ENCODE results near the gene DMAC2. TPM values are rescaled to one million over a fixed set of nuclear protein-coding genes. Genes with fewer than 3 reads are reported as not detected.
"Not testable (repeated sequence)": the region's sequence is repeated elsewhere in the genome, so short reads cannot be mapped to it uniquely, and the experiment has no call there.

The DMAC2 gene
- total and polyA plus RNA-seq, 4 donors = 25.5 to 51.7 (median 48.8) TPM

- Histone ChIP-seq H3K4me1 (ENCODE audit: control insufficient read depth in 5 of 5, insufficient read depth in 5 of 5, low read length in 5 of 5) (peaks cover 0 to 8% (median 0%) of the 10 kb centered on the region in 5 donors), H3K4me3 (no peak overlapping the region), H3K27ac (ENCODE audit: low read depth in 1 of 2, low read length in 1 of 2) (no peak overlapping the region), H3K9me3 (ENCODE audit: control insufficient read depth in 4 of 4, insufficient read depth in 3 of 4, low read length in 3 of 4) (peaks cover 0 to 5% (median 0%) of the 10 kb centered on the region in 4 donors), H3K9ac (ENCODE audit: insufficient read depth in 1 of 2, low read length in 2 of 2) (no peak overlapping the region), H3K36me3 (ENCODE audit: control insufficient read depth in 4 of 4, insufficient read depth in 4 of 4, low read length in 4 of 4) (peaks cover 0 to 29% (median 22%) of the 10 kb centered on the region in 4 donors), H3K27me3 (ENCODE audit: control insufficient read depth in 3 of 3, insufficient read depth in 3 of 3, low read length in 2 of 3) (no peaks in the 10 kb centered on the region)
- DNase-seq (no peak), ATAC-seq (ENCODE audit: insufficient read depth, low FRiP score) (no peak)
- TF ChIP-seq, protein P1, sequence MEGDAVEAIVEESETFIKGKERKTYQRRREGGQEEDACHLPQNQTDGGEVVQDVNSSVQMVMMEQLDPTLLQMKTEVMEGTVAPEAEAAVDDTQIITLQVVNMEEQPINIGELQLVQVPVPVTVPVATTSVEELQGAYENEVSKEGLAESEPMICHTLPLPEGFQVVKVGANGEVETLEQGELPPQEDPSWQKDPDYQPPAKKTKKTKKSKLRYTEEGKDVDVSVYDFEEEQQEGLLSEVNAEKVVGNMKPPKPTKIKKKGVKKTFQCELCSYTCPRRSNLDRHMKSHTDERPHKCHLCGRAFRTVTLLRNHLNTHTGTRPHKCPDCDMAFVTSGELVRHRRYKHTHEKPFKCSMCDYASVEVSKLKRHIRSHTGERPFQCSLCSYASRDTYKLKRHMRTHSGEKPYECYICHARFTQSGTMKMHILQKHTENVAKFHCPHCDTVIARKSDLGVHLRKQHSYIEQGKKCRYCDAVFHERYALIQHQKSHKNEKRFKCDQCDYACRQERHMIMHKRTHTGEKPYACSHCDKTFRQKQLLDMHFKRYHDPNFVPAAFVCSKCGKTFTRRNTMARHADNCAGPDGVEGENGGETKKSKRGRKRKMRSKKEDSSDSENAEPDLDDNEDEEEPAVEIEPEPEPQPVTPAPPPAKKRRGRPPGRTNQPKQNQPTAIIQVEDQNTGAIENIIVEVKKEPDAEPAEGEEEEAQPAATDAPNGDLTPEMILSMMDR (IDR thresholded peaks at IDR 0.05; ENCODE audit: control extremely low read depth, extremely low read depth) = no peak
These were observed 3.1 kb downstream of the DMAC2 start for GRCh38 chr19:41436674-41436951.

GRCh38 chr19:41435936-41436673 lies 3.6 kb downstream of the DMAC2 start:
- TF ChIP-seq, protein P1 (IDR thresholded peaks at IDR 0.05; ENCODE audit: control extremely low read depth, extremely low read depth) = no peak
- peaks cover 0 to 3% (median 0%) of the 10 kb centered on the region in 4 donors for H3K9me3 ChIP-seq (ENCODE audit: control insufficient read depth in 4 of 4, insufficient read depth in 3 of 4, low read length in 3 of 4)
- peaks cover 0 to 30% (median 22%) of the 10 kb centered on the region in 4 donors for H3K36me3 ChIP-seq (ENCODE audit: control insufficient read depth in 4 of 4, insufficient read depth in 4 of 4, low read length in 4 of 4)
- no peak overlapping the region for H3K4me3 ChIP-seq
- no peak for ATAC-seq (ENCODE audit: insufficient read depth, low FRiP score)
- WGBS, 2 donors = 95 to 97% methylated on average over 19 of the region's 19 CpGs
- H3K4me1 ChIP-seq (ENCODE audit: control insufficient read depth in 5 of 5, insufficient read depth in 5 of 5, low read length in 5 of 5) = peaks cover 0 to 8% (median 0%) of the 10 kb centered on the region in 5 donors
- no peak for DNase-seq
- H3K9ac ChIP-seq (ENCODE audit: insufficient read depth in 1 of 2, low read length in 2 of 2) = no peak overlapping the region
- no peaks in the 10 kb centered on the region for H3K27me3 ChIP-seq (ENCODE audit: control insufficient read depth in 3 of 3, insufficient read depth in 3 of 3, low read length in 2 of 3)
- H3K27ac ChIP-seq (ENCODE audit: low read depth in 1 of 2, low read length in 1 of 2) = no peak overlapping the region

DNA sequence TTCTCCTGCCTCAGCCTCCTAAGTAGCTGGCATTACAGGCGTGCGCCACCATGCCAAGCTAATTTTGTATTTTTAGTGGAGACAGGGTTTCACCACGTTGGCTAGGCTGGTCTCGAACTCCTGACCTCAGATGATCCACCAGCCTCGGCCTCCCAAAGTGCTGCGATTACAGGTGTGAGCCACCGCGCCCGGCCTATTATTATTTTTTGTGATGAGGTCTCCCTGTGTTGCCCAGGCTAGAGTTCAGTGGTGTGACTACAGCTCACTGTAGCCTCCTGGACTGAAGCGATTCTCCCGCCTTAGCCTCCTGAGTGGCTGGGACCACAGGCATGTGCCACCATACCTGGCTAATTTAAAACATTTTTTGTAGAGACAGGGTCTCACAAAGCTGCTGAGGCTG lies 4.3 kb downstream of the DMAC2 start:
- not testable (repeated sequence) for H3K9me3 ChIP-seq (ENCODE audit: control insufficient read depth in 4 of 4, insufficient read depth in 3 of 4, low read length in 3 of 4); DNase-seq; H3K4me3 ChIP-seq; H3K9ac ChIP-seq (ENCODE audit: insufficient read depth in 1 of 2, low read length in 2 of 2); ATAC-seq (ENCODE audit: insufficient read depth, low FRiP score); H3K27ac ChIP-seq (ENCODE audit: low read depth in 1 of 2, low read length in 1 of 2); H3K4me1 ChIP-seq (ENCODE audit: control insufficient read depth in 5 of 5, insufficient read depth in 5 of 5, low read length in 5 of 5); H3K27me3 ChIP-seq (ENCODE audit: control insufficient read depth in 3 of 3, insufficient read depth in 3 of 3, low read length in 2 of 3)
- peaks cover 0 to 30% (median 22%) of the 10 kb centered on the region in 4 donors for H3K36me3 ChIP-seq (ENCODE audit: control insufficient read depth in 4 of 4, insufficient read depth in 4 of 4, low read length in 4 of 4)
- WGBS, 2 donors = 97 to 98% methylated on average over 11 of the region's 11 CpGs

- Histone ChIP-seq H3K4me1 (ENCODE audit: control insufficient read depth in 5 of 5, insufficient read depth in 5 of 5, low read length in 5 of 5) (peaks cover 0 to 8% (median 0%) of the 10 kb centered on the region in 5 donors), H3K4me3 (no peak overlapping the region), H3K9ac (ENCODE audit: insufficient read depth in 1 of 2, low read length in 2 of 2) (no peak overlapping the region), H3K9me3 (ENCODE audit: control insufficient read depth in 4 of 4, insufficient read depth in 3 of 4, low read length in 3 of 4) (peaks cover 0 to 3% (median 0%) of the 10 kb centered on the region in 4 donors), H3K27me3 (ENCODE audit: control insufficient read depth in 3 of 3, insufficient read depth in 3 of 3, low read length in 2 of 3) (no peaks in the 10 kb centered on the region), H3K27ac (ENCODE audit: low read depth in 1 of 2, low read length in 1 of 2) (no peak overlapping the region), H3K36me3 (ENCODE audit: control insufficient read depth in 4 of 4, insufficient read depth in 4 of 4, low read length in 4 of 4) (peaks cover 0 to 30% (median 22%) of the 10 kb centered on the region in 4 donors)
- TF ChIP-seq, protein P1 (IDR thresholded peaks at IDR 0.05; ENCODE audit: control extremely low read depth, extremely low read depth) = no peak
- 58 to 77% methylated on average over 5 of the region's 5 CpGs for whole genome bisulfite sequencing, 2 donors
- DNase-seq (no peak), ATAC-seq (ENCODE audit: insufficient read depth, low FRiP score) (no peak)
These were observed 5.3 kb downstream of the DMAC2 start for GRCh38 chr19:41434450-41434849.

All from lung (tissue), 12 donors.